GF-D8 (cell line): Measurements from ENCODE around the gene SMG6.
"Not testable (repeated sequence)": the region's sequence is repeated elsewhere in the genome, so short reads cannot be mapped to it uniquely, and the experiment has no call there.

ENCODE experiments used
- DNase-seq: peaks from one replicate; lab custom pipeline; 2025; lab: John Stamatoyannopoulos, UW

Gene SMG6

GRCh38 chr17:2303204-2304188 lies at the start of gene SMG6, which contains the start of gene SRR:
TSS of gene SMG6 (minus strand) at chr17:2303785. CDS start at chr17:2303720, 65 bp downstream.
TSS of gene SRR (plus strand) at chr17:2303950. CDS start at chr17:2315561, 11,611 bp downstream.
- DNase-seq, result peak; percentile 27

GRCh38 chr17:2351269-2351668 lies 47.7 kb upstream of the SMG6 start:
- DNase-seq, result no peak

GRCh38 chr17:2347805-2348685 lies 44.5 kb upstream of the SMG6 start:
- no peak for DNase-seq

- no peak for DNase-seq
These were observed 42.9 kb upstream of the SMG6 start for GRCh38 chr17:2346475-2346874.

GRCh38 chr17:2344528-2344927 lies 40.9 kb upstream of the SMG6 start:
- DNase-seq, result no peak

GRCh38 chr17:2343421-2343820 lies 39.8 kb upstream of the SMG6 start:
- DNase-seq, result no peak

- DNase-seq, result no peak
These were observed 34.7 kb upstream of the SMG6 start for GRCh38 chr17:2338315-2338657.

- no peak for DNase-seq
These were observed 34.1 kb upstream of the SMG6 start for GRCh38 chr17:2337544-2338314.

- DNase-seq, result no peak
These were observed 33.4 kb upstream of the SMG6 start, which contains the start of gene SGSM2 for GRCh38 chr17:2336852-2337543. TSS of gene SGSM2 (plus strand) at chr17:2337501. CDS start at chr17:2337689, 188 bp downstream.

- DNase-seq, result peak; percentile 12
These were observed 32.7 kb upstream of the SMG6 start, which contains the start of gene TSR1 for GRCh38 chr17:2336215-2336851. TSS of gene TSR1 (minus strand) at chr17:2336457. CDS start at chr17:2336427, 30 bp downstream.

- DNase-seq, result no peak
These were observed 32.2 kb upstream of the SMG6 start for GRCh38 chr17:2335726-2336214.

- no peak for DNase-seq
These were observed 27.7 kb upstream of the SMG6 start for GRCh38 chr17:2331303-2331702.

- DNase-seq, result no peak
These were observed 20.2 kb upstream of the SMG6 start for GRCh38 chr17:2323629-2324314.

GRCh38 chr17:2321399-2321798 lies 17.8 kb upstream of the SMG6 start:
- no peak for DNase-seq

- no peak for DNase-seq
These were observed 15.5 kb upstream of the SMG6 start for GRCh38 chr17:2319051-2319450.

GRCh38 chr17:2317796-2318195 lies 14.2 kb upstream of the SMG6 start:
- no peak for DNase-seq

GRCh38 chr17:2316916-2317205 lies 13.3 kb upstream of the SMG6 start:
- DNase-seq, result not testable (repeated sequence)

GRCh38 chr17:2312736-2313135 lies 9.2 kb upstream of the SMG6 start:
- DNase-seq, result no peak

GRCh38 chr17:2309338-2310154 lies 6.0 kb upstream of the SMG6 start:
- no peak for DNase-seq
